Right ventricle myocardium inferior (tissue), 1 donor: ENCODE results near the gene GUCD1. TPM values are rescaled to one million over a fixed set of nuclear protein-coding genes. Genes with fewer than 3 reads are reported as not detected.
"Not testable (repeated sequence)": the region's sequence is repeated elsewhere in the genome, so short reads cannot be mapped to it uniquely, and the experiment has no call there.

ENCODE experiments used
- ATAC-seq: fragments of 200-7000 bp; cut with Tn5 transposase; one replicate; pipeline ENCODE4 v1.9.1; 2020; ENCODE audit warnings: mild to moderate bottlenecking, moderate library complexity
- DNase-seq: peaks from one replicate; pipeline ENCODE4 v3.0.0; 2021; ENCODE audit errors: missing footprints
- intact Hi-C: fragments of 100-400 bp; cut with DNase I; formaldehyde crosslinking; loops from one replicate; pipeline ENCODE4 v1.11.0; 2022
- total RNA-seq: library from RNA; stranded (reverse); fragmentation: NEBNext Ultra II Directional; extraction: Animal tissue kit (Norgen Biotek cat#: 25700); gene quantifications from one replicate; pipeline ENCODE4 v1.2.1, GENCODE V29; 2021
- donor health status: DM: no; HTN: yes; CAD: no; lungs with severe emphysema.

The GUCD1 gene
- total RNA-seq, 1 donor from 2014 or later, result 266 TPM

GRCh38 chr22:24578355-24579257 is 23.7 kb upstream of the GUCD1 start:
- intact Hi-C loops, result no loop called here
- DNase-seq (no peak), ATAC-seq (no peak)

GRCh38 chr22:24576778-24577177 is 21.8 kb upstream of the GUCD1 start:
- ATAC-seq, result no peak
- DNase-seq, result no peak
- intact Hi-C loops, result no loop called here

- DNase-seq (no peak), ATAC-seq (no peak)
- intact Hi-C loops, result no loop called here
Measured at GRCh38 chr22:24571266-24571665, 16.3 kb upstream of the GUCD1 start.

- ATAC-seq (no peak), DNase-seq (no peak)
- intact Hi-C loops, result no loop called here
Measured at GRCh38 chr22:24567668-24568067, 12.7 kb upstream of the GUCD1 start.

GRCh38 chr22:24566899-24567511 is 12.1 kb upstream of the GUCD1 start:
- intact Hi-C loops, result no loop called here
- no peak for ATAC-seq
- DNase-seq, result no peak

- DNase-seq, result no peak
- ATAC-seq, result no peak
Measured at GRCh38 chr22:24565077-24565476, 10.1 kb upstream of the GUCD1 start.

GRCh38 chr22:24564376-24565058 is 9.6 kb upstream of the GUCD1 start:
- intact Hi-C loops, result no loop called here
- DNase-seq (no peak), ATAC-seq (peak; percentile 86)

More at GRCh38 chr22:24565077-24565476, 10.1 kb upstream of the GUCD1 start:
- intact Hi-C loops, result no loop called here

GRCh38 chr22:24563246-24563645 is 8.3 kb upstream of the GUCD1 start:
- no peak for ATAC-seq
- intact Hi-C loops, result no loop called here
- DNase-seq, result no peak

- intact Hi-C loops, result no loop called here
- ATAC-seq (no peak), DNase-seq (no peak)
Measured at GRCh38 chr22:24559471-24559870, 4.5 kb upstream of the GUCD1 start.

GRCh38 chr22:24555165-24556039 is 464 bp upstream of the GUCD1 start, which contains the start of gene SNRPD3:
Gene SNRPD3, plus strand, starts transcription at chr22:24555999. Its CDS starts 1,676 bp downstream, at chr22:24557675.
- intact Hi-C loops, result no loop called here
- ATAC-seq (peak; percentile 93), DNase-seq (peak; percentile 100)

GRCh38 chr22:24553597-24554312 is 1.2 kb downstream of the GUCD1 start:
- DNase-seq, result no peak
- ATAC-seq, result peak; percentile 3
- intact Hi-C loops, result no loop called here

- DNase-seq, ATAC-seq, intact Hi-C loops: not testable (repeated sequence)
Measured at GRCh38 chr22:24552503-24553286, 2.2 kb downstream of the GUCD1 start.

GRCh38 chr22:24550902-24551435 is 4.0 kb downstream of the GUCD1 start:
- intact Hi-C loops, result no loop called here
- DNase-seq, result no peak
- no peak for ATAC-seq

GRCh38 chr22:24550028-24550901 is 4.7 kb downstream of the GUCD1 start:
- intact Hi-C loops, result no loop called here
- DNase-seq, result no peak
- ATAC-seq, result no peak

- intact Hi-C loops, result no loop called here
- no peak for ATAC-seq
- DNase-seq, result no peak
Measured at GRCh38 chr22:24548812-24549211, 6.1 kb downstream of the GUCD1 start.

- ATAC-seq (no peak), DNase-seq (no peak)
- intact Hi-C loops, result no loop called here
Measured at GRCh38 chr22:24543679-24544243, 11.2 kb downstream of the GUCD1 start.
